MM.1S (cell line): ENCODE measurements around the gene THOC5.
"Not testable (repeated sequence)": the region's sequence is repeated elsewhere in the genome, so short reads cannot be mapped to it uniquely, and the experiment has no call there.

ENCODE experiments used
- DNase-seq: peaks from one replicate; pipeline ENCODE4 v3.0.0-alpha.2; 2015
- H2AFZ ChIP-seq: fragments of 300-600 bp; sonication (generic); 2 replicates; pipeline ENCODE4 v1.6.0; 2016; ENCODE audit warnings: antibody characterized with exemption, low read length
- H3F3A ChIP-seq: fragments of 300-600 bp; sonication (generic); 2 replicates; pipeline ENCODE4 v1.6.1; 2016; ENCODE audit warnings: mild to moderate bottlenecking, antibody characterized with exemption, low read length, moderate library complexity, mixed read lengths; ENCODE audit not compliant: insufficient read depth
- H3K27ac ChIP-seq: fragments of 300-600 bp; sonication (generic); 2 replicates; pipeline ENCODE4 v1.5.1; 2016; ENCODE audit warnings: mild to moderate bottlenecking, low read length
- H3K27me3 ChIP-seq: fragments of 300-600 bp; sonication (generic); replicated peaks from 2 replicates; pipeline ENCODE4 v1.6.0; 2016; ENCODE audit warnings: low read length; ENCODE audit not compliant: insufficient read depth
- H3K36me3 ChIP-seq: fragments of 300-600 bp; sonication (generic); replicated peaks from 2 replicates; pipeline ENCODE4 v1.6.1; 2016; ENCODE audit warnings: mild to moderate bottlenecking, low read length, mixed read lengths; ENCODE audit not compliant: insufficient read depth
- H3K4me1 ChIP-seq: fragments of 300-600 bp; sonication (generic); 2 replicates; pipeline ENCODE4 v1.6.1; 2016; ENCODE audit warnings: low read length, mixed read lengths
- H3K4me2 ChIP-seq: fragments of 300-600 bp; sonication (generic); 2 replicates; pipeline ENCODE4 v1.6.0; 2016; ENCODE audit warnings: low read depth, low read length
- H3K4me3 ChIP-seq: fragments of 300-600 bp; sonication (generic); 2 replicates; pipeline ENCODE4 v1.5.1; 2016; ENCODE audit warnings: low read length, mixed read lengths
- H3K79me2 ChIP-seq: fragments of 300-600 bp; sonication (generic); 2 replicates; pipeline ENCODE4 v1.6.1; 2016; ENCODE audit warnings: mixed run types, low read length, mixed read lengths
- H3K9ac ChIP-seq: fragments of 300-600 bp; sonication (generic); 2 replicates; pipeline ENCODE4 v1.6.1; 2016; ENCODE audit warnings: low read length, mixed read lengths
- H3K9me2 ChIP-seq: fragments of 300-600 bp; sonication (generic); replicated peaks from 2 replicates; pipeline ENCODE4 v1.6.1; 2016; ENCODE audit warnings: mild to moderate bottlenecking, low read length, mixed read lengths; ENCODE audit not compliant: insufficient read depth
- H3K9me3 ChIP-seq: fragments of 300-600 bp; sonication (generic); replicated peaks from 2 replicates; pipeline ENCODE4 v1.6.1; 2016; ENCODE audit warnings: mild to moderate bottlenecking, low read length, mixed read lengths; ENCODE audit not compliant: insufficient read depth
- H4K20me1 ChIP-seq: fragments of 300-600 bp; sonication (generic); 2 replicates; pipeline ENCODE4 v1.6.1; 2016; ENCODE audit warnings: mild to moderate bottlenecking, low read length, moderate library complexity, mixed read lengths; ENCODE audit not compliant: insufficient read depth
- EZH2 ChIP-seq: fragments of 300-600 bp; sonication (generic); optimal IDR thresholded peaks from 2 replicates; pipeline ENCODE3; 2017; ENCODE audit warnings: low read depth, mild to moderate bottlenecking, antibody characterized with exemption, low read length, mixed read lengths
- EZH2phosphoT487 ChIP-seq: fragments of 300-600 bp; sonication (generic); IDR thresholded peaks from 2 replicates; pipeline ENCODE4 v1.6.1; 2018; ENCODE audit warnings: antibody characterized with exemption, low read length
- TF ChIP-seq, protein P1 (sequence below): fragments of 300-600 bp; sonication (generic); IDR thresholded peaks from 2 replicates; pipeline ENCODE4 v1.5.1; 2016; ENCODE audit warnings: antibody characterized with exemption, low read length, mixed read lengths

The THOC5 gene

DNA sequence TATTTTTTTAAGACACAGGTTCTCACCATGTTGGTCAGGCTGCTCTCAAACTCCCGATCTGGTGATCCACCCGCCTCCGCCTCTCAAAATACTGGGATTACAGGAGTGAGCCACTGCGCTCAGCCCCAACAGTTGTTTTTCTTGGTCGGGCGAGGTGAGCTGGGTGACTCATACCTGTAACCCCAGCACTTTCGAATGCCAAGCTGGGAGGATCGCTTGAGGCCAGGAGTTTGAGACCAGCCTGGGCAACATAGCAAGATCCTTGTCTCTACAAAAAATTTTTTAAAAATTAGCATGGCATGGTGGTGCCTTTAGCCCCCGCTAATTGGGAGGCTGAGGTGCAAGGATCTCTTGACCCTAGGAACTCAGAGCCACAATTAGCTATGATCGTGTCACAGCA lies 42.9 kb upstream of the THOC5 start:
- H3K9me2 ChIP-seq = no peaks in the 10 kb centered on the region
- H3K9me3 ChIP-seq = no peaks in the 10 kb centered on the region
- H3K4me2 ChIP-seq = no peak overlapping the region
- H3K9ac ChIP-seq = no peak overlapping the region
- no peaks in the 10 kb centered on the region; the same call in 1 of the 2 replicates for H3K27me3 ChIP-seq
- no peak for DNase-seq
- no peak overlapping the region for H3K27ac ChIP-seq
- no peak overlapping the region for H3K4me3 ChIP-seq
- no peaks in the 10 kb centered on the region for H3K36me3 ChIP-seq
- no peaks in the 10 kb centered on the region for H4K20me1 ChIP-seq
- H3F3A ChIP-seq = no peaks in the 10 kb centered on the region
- no peaks in the 10 kb centered on the region for H3K79me2 ChIP-seq
- TF ChIP-seq EZH2 (no peak), EZH2phosphoT487 (no peak)
- TF ChIP-seq, protein P1, sequence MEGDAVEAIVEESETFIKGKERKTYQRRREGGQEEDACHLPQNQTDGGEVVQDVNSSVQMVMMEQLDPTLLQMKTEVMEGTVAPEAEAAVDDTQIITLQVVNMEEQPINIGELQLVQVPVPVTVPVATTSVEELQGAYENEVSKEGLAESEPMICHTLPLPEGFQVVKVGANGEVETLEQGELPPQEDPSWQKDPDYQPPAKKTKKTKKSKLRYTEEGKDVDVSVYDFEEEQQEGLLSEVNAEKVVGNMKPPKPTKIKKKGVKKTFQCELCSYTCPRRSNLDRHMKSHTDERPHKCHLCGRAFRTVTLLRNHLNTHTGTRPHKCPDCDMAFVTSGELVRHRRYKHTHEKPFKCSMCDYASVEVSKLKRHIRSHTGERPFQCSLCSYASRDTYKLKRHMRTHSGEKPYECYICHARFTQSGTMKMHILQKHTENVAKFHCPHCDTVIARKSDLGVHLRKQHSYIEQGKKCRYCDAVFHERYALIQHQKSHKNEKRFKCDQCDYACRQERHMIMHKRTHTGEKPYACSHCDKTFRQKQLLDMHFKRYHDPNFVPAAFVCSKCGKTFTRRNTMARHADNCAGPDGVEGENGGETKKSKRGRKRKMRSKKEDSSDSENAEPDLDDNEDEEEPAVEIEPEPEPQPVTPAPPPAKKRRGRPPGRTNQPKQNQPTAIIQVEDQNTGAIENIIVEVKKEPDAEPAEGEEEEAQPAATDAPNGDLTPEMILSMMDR = no peak
- H2AFZ ChIP-seq = no peak overlapping the region
- no peaks in the 10 kb centered on the region for H3K4me1 ChIP-seq

DNA sequence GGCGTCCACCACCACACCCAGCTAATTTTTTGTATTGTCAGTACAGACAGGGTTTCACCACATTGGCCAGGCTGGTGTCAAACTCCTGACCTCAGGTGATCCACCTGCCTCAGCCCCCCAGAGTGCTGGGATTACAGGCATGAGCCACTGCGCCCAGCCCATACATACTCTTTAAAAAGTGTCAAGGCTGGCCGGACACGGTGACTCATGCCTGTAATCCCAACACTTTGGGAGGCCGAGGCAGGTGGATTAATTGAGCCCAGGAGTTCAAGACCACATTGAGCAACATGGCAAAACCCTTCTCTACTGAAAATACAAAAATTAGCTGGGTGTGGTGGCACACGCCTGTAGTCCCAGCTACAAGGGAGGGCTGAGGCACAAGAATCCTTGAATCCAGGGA lies 40.9 kb upstream of the THOC5 start:
- DNase-seq, H3K4me2 ChIP-seq, H2AFZ ChIP-seq, H3F3A ChIP-seq, H4K20me1 ChIP-seq, H3K4me3 ChIP-seq, H3K27me3 ChIP-seq, H3K79me2 ChIP-seq, H3K9me3 ChIP-seq, H3K4me1 ChIP-seq, H3K27ac ChIP-seq, H3K9me2 ChIP-seq, H3K36me3 ChIP-seq, H3K9ac ChIP-seq: not testable (repeated sequence)

DNA sequence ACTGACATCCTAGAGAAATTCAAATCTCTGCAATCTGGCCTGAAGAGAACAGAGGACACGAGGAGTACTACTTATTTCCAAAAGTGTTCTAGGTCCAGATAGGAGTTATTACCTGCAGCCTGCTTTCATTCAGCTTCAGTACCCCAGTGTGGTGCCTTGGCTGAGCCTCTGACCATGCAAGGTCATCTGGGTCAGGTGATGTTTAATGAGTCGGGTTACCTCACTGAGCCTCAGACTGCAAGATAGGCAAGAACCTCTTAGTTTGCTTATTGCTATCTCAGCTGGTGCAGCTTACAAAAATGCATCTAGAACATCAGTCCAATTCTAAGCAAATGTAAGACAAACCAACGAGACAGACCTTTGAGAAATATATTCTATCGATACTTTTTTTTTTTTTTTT lies 40.4 kb upstream of the THOC5 start:
- Histone ChIP-seq H3K9me2 (no peaks in the 10 kb centered on the region), H2AFZ (no peak overlapping the region), H3K9me3 (no peaks in the 10 kb centered on the region), H3K4me2 (no peak overlapping the region), H3K79me2 (no peaks in the 10 kb centered on the region), H4K20me1 (no peaks in the 10 kb centered on the region), H3K4me3 (no peak overlapping the region), H3K9ac (no peak overlapping the region), H3K27me3 (no peaks in the 10 kb centered on the region; the same call in 1 of the 2 replicates), H3K4me1 (no peaks in the 10 kb centered on the region), H3K27ac (no peak overlapping the region), H3F3A (no peaks in the 10 kb centered on the region), H3K36me3 (no peaks in the 10 kb centered on the region)
- TF ChIP-seq, protein P1 = no peak
- TF ChIP-seq EZH2 = no peak
- no peak for TF ChIP-seq EZH2phosphoT487
- no peak for DNase-seq

DNA sequence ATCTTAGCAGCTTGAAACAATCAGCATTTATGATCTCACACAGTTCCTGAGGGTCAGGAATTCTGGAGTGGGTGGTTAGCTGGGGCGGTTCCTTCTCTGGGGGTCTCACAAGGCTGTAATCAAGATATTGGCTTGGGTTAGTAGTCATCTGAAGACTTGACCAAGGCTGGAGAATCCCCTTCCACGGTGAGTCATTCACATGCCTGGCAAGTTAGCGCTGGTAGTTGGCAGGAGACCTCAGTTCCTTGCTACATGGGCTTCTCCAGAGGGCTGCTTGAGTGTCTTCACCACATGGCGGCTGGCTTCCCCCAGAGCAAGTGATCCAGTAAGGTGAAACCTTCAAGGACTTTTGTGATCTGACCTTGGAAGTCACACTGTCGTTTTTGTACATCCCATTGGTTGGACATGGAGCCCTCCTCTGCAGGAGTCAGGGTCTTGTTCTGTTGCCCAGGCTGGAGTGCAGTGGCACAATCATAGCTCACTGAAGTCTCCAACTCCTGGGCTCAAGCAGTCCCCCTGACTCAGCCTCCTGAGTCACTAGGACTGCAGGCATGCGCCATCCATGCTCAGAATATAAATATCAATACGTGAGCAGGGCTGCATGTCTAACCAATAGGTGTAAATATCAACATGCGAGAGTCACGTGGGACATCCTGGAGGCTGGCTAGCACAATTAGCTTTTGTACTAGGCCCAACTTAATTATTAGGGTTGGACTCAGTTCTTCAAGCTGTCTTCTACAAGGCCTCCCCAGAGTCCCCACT lies 34.6 kb upstream of the THOC5 start:
- H3K9me2 ChIP-seq = no peaks in the 10 kb centered on the region
- no peaks in the 10 kb centered on the region for H3K9me3 ChIP-seq
- no peaks in the 10 kb centered on the region for H3F3A ChIP-seq
- H3K4me2 ChIP-seq = no peak overlapping the region
- H3K9ac ChIP-seq = no peak overlapping the region
- no peaks in the 10 kb centered on the region for H3K27me3 ChIP-seq
- H3K27ac ChIP-seq = no peak overlapping the region
- no peak overlapping the region for H3K4me3 ChIP-seq
- DNase-seq = no peak
- no peaks in the 10 kb centered on the region for H4K20me1 ChIP-seq
- H3K4me1 ChIP-seq = no peaks in the 10 kb centered on the region
- H3K36me3 ChIP-seq = no peaks in the 10 kb centered on the region
- H2AFZ ChIP-seq = no peak overlapping the region
- TF ChIP-seq EZH2 (no peak), EZH2phosphoT487 (no peak)
- TF ChIP-seq, protein P1 = no peak
- H3K79me2 ChIP-seq = no peaks in the 10 kb centered on the region

DNA sequence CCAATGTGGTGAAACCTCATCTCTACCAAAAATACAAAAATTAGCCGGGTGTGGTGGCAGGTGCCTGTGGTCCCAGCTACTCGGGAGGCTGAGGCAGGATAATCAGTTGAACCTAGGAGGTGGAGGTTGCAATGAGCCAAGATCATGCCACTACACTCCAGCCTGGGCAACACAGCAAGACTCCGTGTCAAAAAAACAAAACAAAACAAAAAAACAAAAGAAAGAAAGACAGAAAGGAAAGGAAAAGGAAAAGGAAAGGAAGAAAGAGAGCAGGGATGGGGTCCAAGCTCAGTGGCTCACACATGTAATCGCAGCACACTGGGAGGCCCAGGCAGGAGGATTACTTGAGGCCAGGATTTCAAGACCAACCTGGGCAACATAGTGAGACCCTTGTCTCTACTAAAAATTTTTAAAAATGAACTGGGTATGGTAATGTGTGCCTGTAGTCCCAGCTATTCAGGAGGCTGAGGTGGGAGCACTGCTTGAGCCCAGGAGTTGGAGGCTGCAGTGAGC lies 32.7 kb upstream of the THOC5 start:
- H3K4me2 ChIP-seq, H3K4me1 ChIP-seq, H3K27ac ChIP-seq, H4K20me1 ChIP-seq, H3K9ac ChIP-seq, H3F3A ChIP-seq, H3K9me3 ChIP-seq, H3K9me2 ChIP-seq, H3K27me3 ChIP-seq, H3K4me3 ChIP-seq, DNase-seq, H3K36me3 ChIP-seq, H3K79me2 ChIP-seq, H2AFZ ChIP-seq: not testable (repeated sequence)
